GM13977 (cell line): ENCODE measurements around the gene PRKCE.

Source experiments
- DNase-seq: peaks from one replicate; pipeline ENCODE4 v3.0.0; 2012; ENCODE audit warnings: low spot score
- CTCF ChIP-seq: IDR thresholded peaks from 2 replicates; pipeline ENCODE4 v1.5.1; 2012; ENCODE audit warnings: mild to moderate bottlenecking, control low read depth; ENCODE audit not compliant: insufficient read depth; ENCODE audit errors: extremely low read depth, missing control alignments
- in situ Hi-C: fragments of 300-500 bp; cut with MboI; formaldehyde crosslinking; loops from one replicate; pipeline ENCODE4 v1.12.0; 2022; ENCODE audit warnings: low sequenced_read_pairs, low pct_unique_long_range_greater_than_20kb, mixed read lengths, inconsistent platforms; ENCODE audit not compliant: unreplicated experiment

The PRKCE gene

DNA sequence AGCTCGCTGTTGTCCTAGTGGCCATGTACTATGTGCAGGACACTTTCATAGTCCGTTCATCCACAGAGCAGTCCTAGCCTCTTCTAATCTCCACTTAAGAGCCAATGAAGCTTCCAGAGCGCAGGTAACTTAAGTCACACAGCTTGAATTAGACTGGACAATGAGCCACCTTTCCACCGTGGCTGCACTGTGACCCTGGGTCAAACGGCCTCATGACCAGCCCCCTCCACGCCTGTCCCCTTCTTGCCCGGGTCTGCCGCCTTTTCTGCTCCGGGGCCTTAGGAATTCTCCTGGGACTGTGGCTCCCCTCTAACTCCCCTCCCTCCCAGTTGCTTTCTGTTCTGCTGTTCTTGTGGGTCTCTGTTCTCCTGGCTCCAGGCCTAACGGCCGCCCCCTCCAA, 8.4 kb upstream of the PRKCE start:
- in situ Hi-C loops, result loop anchor here (10.0 kb wide), 1 partner anchor 292 kb away; no protein-coding TSS in a partner anchor
- TF ChIP-seq CTCF, result no peak
- no peak for DNase-seq

- TF ChIP-seq CTCF, result peak; percentile 97
- DNase-seq, result peak; percentile 90
- in situ Hi-C loops, result loop anchor here (10.0 kb wide), 1 partner anchor 291 kb away; no protein-coding TSS in a partner anchor
Observed at GRCh38 chr2:45643543-45644542, 7.6 kb upstream of the PRKCE start.

- no peak for TF ChIP-seq CTCF
- in situ Hi-C loops, result loop anchor here (10.0 kb wide), 1 partner anchor 289 kb away; no protein-coding TSS in a partner anchor
- DNase-seq, result no peak
Observed at GRCh38 chr2:45646289-45646688, 5.2 kb upstream of the PRKCE start.

DNA sequence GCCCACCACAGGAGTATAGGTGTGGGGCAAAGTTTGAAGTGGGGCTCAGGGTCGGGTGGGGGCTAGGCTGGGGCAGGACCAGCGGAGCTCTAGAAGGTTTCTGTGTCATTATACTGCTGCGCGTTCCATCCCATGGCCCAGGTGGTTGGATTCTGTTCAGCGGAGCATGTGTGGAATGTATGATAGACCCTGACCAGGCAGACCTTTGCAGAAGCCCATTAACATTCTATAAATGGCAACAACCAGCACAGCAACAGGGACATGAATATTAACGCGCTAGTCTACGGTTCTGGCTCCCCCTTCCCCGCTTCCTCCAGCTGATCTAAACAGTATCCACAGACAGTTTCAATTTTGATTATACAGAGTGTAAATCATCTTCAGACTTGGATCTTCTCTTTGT, 4.1 kb upstream of the PRKCE start:
- TF ChIP-seq CTCF, result no peak
- in situ Hi-C loops, result loop anchor here (10.0 kb wide), 1 partner anchor 287 kb away; no protein-coding TSS in a partner anchor
- DNase-seq, result no peak

- DNase-seq, result no peak
- no peak for TF ChIP-seq CTCF
- in situ Hi-C loops, result loop anchor here (10.0 kb wide), 1 partner anchor 287 kb away; no protein-coding TSS in a partner anchor
Observed at GRCh38 chr2:45647986-45648520, 3.4 kb upstream of the PRKCE start.

- DNase-seq, result no peak
- no peak for TF ChIP-seq CTCF
- in situ Hi-C loops, result loop anchor here (10.0 kb wide), 1 partner anchor 286 kb away; no protein-coding TSS in a partner anchor
Observed at GRCh38 chr2:45648636-45649035, 2.8 kb upstream of the PRKCE start.
